Right atrium auricular region (tissue), 2 donors: ENCODE measurements around the gene SLC22A9. TPM values are rescaled to one million over a fixed set of nuclear protein-coding genes. Genes with fewer than 3 reads are reported as not detected.

Experiments used
- DNase-seq: peaks from one replicate; pipeline ENCODE4 v3.0.0-alpha.2; 2019; ENCODE audit warnings: low spot score
- H3K27ac ChIP-seq, 2 donors: fragments of 200-600 bp; sonication (generic); 1 replicate in 1 of 2; 2 replicates in 1 of 2; pipeline ENCODE4 v1.5.1; 2016 to 2019
- H3K27me3 ChIP-seq, 2 donors: fragments of 200-600 bp; sonication (generic); one replicate each; pipeline versions ENCODE4 v1.5.1 to v1.6.0; 2017 to 2019
- H3K36me3 ChIP-seq: fragments of 200-600 bp; sonication (generic); one replicate; pipeline ENCODE4 v1.5.1; 2016
- H3K4me1 ChIP-seq, 2 donors: fragments of 200-600 bp; sonication (generic); one replicate each; pipeline versions ENCODE4 v1.5.1 to v1.6.0; 2017 to 2019
- H3K4me3 ChIP-seq, 2 donors: fragments of 200-600 bp; sonication (generic); 1 replicate in 1 of 2; 2 replicates in 1 of 2; pipeline ENCODE4 v1.5.1; 2017 to 2019; ENCODE audit warnings: mild to moderate bottlenecking in 1 of 2, moderate library complexity in 1 of 2
- H3K9me3 ChIP-seq, 2 donors: fragments of 200-600 bp; sonication (generic); one replicate each; pipeline ENCODE4 v1.5.1; 2019
- total RNA-seq, 2 donors: library from RNA; depleted of rRNA; stranded (reverse); fragments of >200 nt; gene quantifications; one replicate each; pipeline ENCODE4 v1.1.0, GENCODE V29; 2016
- TF ChIP-seq, protein P1 (sequence below), 2 donors: fragments of 200-600 bp; sonication (generic); IDR thresholded peaks; one replicate each; pipeline ENCODE4 v1.5.1; 2019; ENCODE audit warnings: antibody characterized with exemption in 2 of 2

Gene SLC22A9
- total RNA-seq, 2 donors from 2014 or later, result not detected

DNA sequence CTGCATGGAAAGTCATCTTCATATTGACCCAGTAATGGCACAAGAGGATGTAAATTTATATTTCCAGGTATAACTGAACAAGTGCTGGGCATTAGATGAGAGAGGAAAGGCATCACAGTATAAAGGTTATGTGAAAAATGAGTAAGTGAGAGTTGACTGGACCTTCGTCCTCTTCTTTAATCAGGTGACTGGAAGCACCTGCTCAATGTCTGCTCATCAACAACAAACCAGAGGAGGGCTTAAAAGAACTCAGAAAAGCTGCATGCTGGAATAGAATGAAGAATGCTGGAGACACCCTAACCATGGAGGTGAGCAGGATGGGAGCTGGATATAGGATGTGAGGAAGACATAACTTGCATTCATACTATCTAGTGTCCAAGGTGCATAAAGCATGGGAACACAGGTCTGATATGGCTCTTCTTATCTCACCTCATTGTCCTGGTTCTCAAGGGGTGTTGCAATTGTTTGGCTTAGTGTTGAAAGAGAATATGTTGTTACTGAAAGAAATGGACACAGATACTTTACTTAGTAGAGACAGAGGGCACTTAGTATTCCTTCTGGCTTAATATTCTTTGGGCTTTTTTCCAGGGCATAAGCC lies 7.3 kb upstream of the SLC22A9 start:
- Histone ChIP-seq H3K4me1 (no peaks in the 10 kb centered on the region), H3K36me3 (no peaks in the 10 kb centered on the region), H3K27me3 (no peaks in the 10 kb centered on the region), H3K27ac (no peak overlapping the region), H3K4me3 (no peak overlapping the region), H3K9me3 (peaks cover 0 to 12% of the 10 kb centered on the region in 2 donors)
- no peak for DNase-seq
- TF ChIP-seq, protein P1, sequence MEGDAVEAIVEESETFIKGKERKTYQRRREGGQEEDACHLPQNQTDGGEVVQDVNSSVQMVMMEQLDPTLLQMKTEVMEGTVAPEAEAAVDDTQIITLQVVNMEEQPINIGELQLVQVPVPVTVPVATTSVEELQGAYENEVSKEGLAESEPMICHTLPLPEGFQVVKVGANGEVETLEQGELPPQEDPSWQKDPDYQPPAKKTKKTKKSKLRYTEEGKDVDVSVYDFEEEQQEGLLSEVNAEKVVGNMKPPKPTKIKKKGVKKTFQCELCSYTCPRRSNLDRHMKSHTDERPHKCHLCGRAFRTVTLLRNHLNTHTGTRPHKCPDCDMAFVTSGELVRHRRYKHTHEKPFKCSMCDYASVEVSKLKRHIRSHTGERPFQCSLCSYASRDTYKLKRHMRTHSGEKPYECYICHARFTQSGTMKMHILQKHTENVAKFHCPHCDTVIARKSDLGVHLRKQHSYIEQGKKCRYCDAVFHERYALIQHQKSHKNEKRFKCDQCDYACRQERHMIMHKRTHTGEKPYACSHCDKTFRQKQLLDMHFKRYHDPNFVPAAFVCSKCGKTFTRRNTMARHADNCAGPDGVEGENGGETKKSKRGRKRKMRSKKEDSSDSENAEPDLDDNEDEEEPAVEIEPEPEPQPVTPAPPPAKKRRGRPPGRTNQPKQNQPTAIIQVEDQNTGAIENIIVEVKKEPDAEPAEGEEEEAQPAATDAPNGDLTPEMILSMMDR (IDR thresholded peaks at IDR 0.05), result no peak

DNA sequence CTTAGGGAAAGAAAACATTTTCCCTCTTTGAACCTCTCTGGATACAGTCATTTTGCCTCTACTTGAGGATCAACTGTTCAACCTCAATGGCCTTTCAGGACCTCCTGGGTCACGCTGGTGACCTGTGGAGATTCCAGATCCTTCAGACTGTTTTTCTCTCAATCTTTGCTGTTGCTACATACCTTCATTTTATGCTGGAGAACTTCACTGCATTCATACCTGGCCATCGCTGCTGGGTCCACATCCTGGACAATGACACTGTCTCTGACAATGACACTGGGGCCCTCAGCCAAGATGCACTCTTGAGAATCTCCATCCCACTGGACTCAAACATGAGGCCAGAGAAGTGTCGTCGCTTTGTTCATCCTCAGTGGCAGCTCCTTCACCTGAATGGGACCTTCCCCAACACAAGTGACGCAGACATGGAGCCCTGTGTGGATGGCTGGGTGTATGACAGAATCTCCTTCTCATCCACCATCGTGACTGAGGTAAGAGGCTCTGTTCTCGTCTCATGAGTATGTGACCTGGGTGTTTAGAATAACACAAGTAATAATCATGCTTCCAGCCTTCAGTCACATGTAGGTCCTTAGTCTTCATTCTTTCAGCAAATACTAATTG lies 495 bp downstream of the SLC22A9 start:
- no peaks in the 10 kb centered on the region for H3K36me3 ChIP-seq
- TF ChIP-seq, protein P1 (IDR thresholded peaks at IDR 0.05), result no peak
- H3K4me1 ChIP-seq, result no peaks in the 10 kb centered on the region
- no peak overlapping the region for H3K4me3 ChIP-seq
- no peaks in the 10 kb centered on the region for H3K9me3 ChIP-seq
- no peak for DNase-seq
- no peaks in the 10 kb centered on the region for H3K27me3 ChIP-seq
- H3K27ac ChIP-seq, result no peak overlapping the region

DNA sequence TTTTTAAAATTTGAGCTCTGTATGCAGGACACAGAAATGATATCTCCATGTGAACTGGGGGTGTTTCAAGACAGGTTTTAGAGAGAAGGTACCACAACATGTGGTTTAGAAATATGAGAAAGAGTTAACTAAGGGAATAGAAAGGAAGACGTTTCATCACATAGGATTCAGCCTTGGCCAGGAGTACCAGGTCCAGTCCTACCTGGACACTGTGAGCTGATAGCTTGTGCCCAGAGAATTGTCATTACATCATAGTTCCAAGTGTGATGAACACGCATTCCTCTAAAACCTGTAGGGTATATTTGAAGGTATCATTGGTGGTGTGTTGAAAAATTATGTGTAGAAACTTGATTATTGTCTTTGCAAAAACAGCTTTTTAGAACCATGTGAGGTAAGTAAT lies 1.8 kb downstream of the SLC22A9 start:
- DNase-seq, result no peak
- H3K4me3 ChIP-seq, result no peak overlapping the region
- no peaks in the 10 kb centered on the region for H3K27me3 ChIP-seq
- no peaks in the 10 kb centered on the region for H3K9me3 ChIP-seq
- no peaks in the 10 kb centered on the region for H3K36me3 ChIP-seq
- TF ChIP-seq, protein P1 (IDR thresholded peaks at IDR 0.05), result no peak
- H3K27ac ChIP-seq, result no peak overlapping the region
- no peaks in the 10 kb centered on the region for H3K4me1 ChIP-seq

DNA sequence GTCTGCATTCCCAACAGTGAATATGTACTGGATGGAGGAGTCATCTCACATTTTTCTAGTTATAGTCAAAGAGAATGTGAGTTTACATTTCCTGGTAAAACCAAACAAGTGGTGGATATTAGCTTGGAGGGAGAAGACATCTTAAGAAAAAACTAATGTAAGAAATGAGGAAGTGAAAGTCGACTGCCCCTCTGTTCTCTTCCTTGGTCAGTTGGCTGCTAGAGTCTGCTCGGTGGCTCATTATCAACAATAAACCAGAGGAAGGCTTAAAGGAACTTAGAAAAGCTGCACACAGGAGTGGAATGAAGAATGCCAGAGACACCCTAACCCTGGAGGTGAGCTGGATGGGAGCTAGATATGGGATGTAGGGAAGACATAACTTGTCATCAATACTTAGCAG lies 5.8 kb downstream of the SLC22A9 start:
- no peaks in the 10 kb centered on the region for H3K4me1 ChIP-seq
- H3K4me3 ChIP-seq, result no peak overlapping the region
- no peaks in the 10 kb centered on the region for H3K27me3 ChIP-seq
- no peaks in the 10 kb centered on the region for H3K36me3 ChIP-seq
- TF ChIP-seq, protein P1 (IDR thresholded peaks at IDR 0.05), result no peak
- no peaks in the 10 kb centered on the region for H3K9me3 ChIP-seq
- no peak overlapping the region for H3K27ac ChIP-seq
- DNase-seq, result no peak

DNA sequence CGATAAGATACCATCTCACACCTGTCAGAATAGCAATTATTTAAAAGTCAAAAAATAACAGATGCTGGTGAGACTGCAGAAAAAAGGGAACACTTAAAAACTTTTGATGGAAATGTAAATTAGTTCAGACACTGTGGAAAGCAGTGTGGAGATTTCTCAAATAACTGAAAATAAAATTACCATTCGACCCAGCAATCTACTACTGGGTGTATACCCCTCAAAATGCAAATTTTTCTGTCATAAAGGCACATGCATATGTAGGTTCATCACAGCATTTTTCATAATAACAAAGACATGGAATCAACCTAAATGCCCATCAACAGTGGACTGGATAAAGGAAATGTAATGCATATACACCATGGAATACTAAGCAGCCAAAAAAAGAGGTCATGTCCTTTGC lies 10.5 kb downstream of the SLC22A9 start:
- Histone ChIP-seq H3K36me3 (no peaks in the 10 kb centered on the region), H3K27ac (no peak overlapping the region), H3K27me3 (no peaks in the 10 kb centered on the region), H3K4me1 (no peaks in the 10 kb centered on the region), H3K4me3 (no peak overlapping the region), H3K9me3 (no peaks in the 10 kb centered on the region)
- DNase-seq, result no peak
- TF ChIP-seq, protein P1 (IDR thresholded peaks at IDR 0.05), result no peak

DNA sequence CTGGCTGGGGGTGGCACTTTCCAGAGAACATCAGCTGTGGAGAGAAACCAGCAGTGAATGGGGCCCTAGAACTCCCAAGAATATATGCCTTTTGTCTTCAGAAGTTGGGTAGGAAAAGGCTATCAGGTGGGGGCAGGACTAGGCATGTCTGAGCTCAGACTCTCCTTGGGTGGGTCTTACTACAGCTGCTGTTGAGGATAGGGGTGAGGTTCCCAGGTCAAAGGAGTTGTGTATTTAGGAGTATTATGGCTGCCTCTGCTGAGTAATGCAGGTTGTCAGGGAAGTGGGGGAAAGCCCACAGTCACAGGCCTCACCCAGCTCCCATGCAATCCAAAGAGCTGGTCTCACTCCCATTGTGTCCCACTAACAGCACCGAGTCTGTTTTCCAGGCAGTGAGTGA lies 26.1 kb downstream of the SLC22A9 start:
- no peaks in the 10 kb centered on the region for H3K9me3 ChIP-seq
- DNase-seq, result no peak
- no peak overlapping the region for H3K27ac ChIP-seq
- H3K4me3 ChIP-seq, result no peak overlapping the region
- no peaks in the 10 kb centered on the region for H3K4me1 ChIP-seq
- no peaks in the 10 kb centered on the region for H3K27me3 ChIP-seq
- H3K36me3 ChIP-seq, result no peaks in the 10 kb centered on the region
- TF ChIP-seq, protein P1 (IDR thresholded peaks at IDR 0.05), result no peak
